AG09319 (cell line): ENCODE data around the gene OSM.
"Not testable (repeated sequence)": the region's sequence is repeated elsewhere in the genome, so short reads cannot be mapped to it uniquely, and the experiment has no call there.

Experiments
- DNase-seq: peaks from one replicate; pipeline ENCODE4 v3.0.0-alpha.2; 2010; ENCODE audit warnings: low read depth; ENCODE audit errors: extremely low read depth
- TF ChIP-seq, protein P1 (sequence below): IDR thresholded peaks from 2 replicates; pipeline ENCODE4 v1.5.1; 2011; ENCODE audit warnings: low read depth, mild to moderate bottlenecking, inconsistent platforms, low read length, moderate library complexity

Gene OSM

DNA sequence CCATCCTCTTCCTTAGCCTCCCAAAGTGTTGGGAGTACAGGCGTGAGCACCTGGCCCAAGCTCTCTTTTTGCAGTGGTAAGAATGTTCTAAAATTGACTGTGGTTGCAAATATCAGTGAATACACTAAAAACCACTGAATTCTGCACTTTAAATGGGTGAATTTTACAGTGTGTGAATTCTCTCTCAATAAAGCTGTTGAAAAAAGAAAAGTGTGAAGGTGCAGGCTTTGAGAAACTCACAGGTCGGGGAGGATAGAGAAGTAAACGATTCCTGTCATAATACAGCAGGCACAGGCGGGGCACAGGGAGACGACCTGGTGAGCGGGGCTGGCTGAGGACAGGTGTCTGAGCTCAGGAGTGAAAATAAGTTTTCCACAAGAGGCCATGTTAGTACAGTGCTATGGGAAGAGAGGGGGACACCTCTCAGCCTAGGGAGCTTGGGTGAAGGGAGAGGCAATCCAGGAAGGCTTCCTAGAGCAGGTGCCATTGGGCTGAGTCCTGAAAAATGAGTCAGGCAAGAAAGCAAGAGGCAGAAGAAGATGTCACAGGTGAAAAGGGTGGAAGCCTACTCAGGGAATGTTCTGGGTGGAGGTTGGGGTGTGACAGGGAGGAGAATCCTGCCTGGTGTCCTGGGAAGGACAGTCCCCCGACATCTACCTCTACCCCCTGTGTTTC lies 46.2 kb downstream of the OSM start:
- DNase-seq: no peak
- TF ChIP-seq, protein P1, sequence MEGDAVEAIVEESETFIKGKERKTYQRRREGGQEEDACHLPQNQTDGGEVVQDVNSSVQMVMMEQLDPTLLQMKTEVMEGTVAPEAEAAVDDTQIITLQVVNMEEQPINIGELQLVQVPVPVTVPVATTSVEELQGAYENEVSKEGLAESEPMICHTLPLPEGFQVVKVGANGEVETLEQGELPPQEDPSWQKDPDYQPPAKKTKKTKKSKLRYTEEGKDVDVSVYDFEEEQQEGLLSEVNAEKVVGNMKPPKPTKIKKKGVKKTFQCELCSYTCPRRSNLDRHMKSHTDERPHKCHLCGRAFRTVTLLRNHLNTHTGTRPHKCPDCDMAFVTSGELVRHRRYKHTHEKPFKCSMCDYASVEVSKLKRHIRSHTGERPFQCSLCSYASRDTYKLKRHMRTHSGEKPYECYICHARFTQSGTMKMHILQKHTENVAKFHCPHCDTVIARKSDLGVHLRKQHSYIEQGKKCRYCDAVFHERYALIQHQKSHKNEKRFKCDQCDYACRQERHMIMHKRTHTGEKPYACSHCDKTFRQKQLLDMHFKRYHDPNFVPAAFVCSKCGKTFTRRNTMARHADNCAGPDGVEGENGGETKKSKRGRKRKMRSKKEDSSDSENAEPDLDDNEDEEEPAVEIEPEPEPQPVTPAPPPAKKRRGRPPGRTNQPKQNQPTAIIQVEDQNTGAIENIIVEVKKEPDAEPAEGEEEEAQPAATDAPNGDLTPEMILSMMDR: no peak

DNA sequence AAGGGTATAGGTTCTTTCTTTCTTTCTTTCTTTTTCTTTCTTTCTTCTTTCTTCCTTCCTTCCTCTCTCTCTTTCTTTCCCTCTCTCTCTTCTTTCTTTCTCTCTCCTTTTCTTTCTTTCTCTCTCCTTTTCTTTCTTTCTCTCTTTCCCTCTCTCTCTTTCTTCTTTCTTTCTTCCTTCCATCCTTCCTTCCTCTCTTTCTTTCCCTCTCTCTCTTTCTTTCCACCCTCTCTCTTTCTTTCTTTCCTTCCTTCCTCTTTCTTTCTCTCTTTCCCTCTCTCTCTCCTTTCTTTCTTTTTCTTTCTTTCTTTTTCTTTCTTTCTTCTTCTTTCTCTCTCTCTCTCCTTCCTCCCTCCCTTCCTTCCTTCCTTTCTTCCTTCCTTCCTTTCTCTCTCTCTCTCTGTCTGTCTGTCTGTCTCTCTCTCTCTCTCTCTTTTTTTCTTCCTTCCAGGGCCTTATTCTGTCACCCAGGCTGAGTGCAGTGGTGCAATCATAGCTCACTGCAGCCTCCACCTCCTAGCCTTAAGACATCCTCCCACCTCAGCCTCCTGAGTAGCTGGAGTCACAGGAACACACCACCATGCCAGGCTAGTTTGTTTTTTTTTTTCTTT lies 46.9 kb downstream of the OSM start:
- DNase-seq: no peak
- TF ChIP-seq, protein P1: no peak

DNA sequence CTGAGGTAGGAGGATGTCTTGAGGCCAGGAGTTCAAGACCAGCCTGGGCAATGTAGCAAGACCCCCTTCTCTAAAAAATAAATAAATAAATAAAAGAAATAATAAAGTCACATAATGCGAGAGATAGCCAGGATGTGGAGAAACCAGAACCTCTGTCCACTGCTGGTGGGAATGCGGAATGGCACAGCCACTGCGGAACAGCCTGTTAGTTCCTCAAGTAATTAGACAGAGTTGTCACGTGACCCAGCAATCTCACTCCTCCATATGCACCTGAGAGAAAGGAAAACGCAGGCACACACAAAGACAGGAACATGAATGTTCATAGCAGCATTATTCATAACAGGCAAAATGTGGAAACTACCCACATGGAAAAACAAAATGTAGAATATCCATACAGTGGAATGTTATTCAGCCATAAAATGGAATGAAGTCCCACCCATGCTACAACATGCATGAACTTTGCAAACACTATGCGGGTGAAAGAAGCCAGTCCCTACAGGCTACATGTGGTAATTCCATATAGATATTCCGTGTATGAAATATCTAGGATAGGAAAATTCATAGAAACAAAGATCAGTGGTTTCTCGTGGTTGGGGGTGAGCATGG lies 47.5 kb downstream of the OSM start:
- no peak for DNase-seq
- TF ChIP-seq, protein P1: no peak; the same call in 1 of the 2 replicates

DNA sequence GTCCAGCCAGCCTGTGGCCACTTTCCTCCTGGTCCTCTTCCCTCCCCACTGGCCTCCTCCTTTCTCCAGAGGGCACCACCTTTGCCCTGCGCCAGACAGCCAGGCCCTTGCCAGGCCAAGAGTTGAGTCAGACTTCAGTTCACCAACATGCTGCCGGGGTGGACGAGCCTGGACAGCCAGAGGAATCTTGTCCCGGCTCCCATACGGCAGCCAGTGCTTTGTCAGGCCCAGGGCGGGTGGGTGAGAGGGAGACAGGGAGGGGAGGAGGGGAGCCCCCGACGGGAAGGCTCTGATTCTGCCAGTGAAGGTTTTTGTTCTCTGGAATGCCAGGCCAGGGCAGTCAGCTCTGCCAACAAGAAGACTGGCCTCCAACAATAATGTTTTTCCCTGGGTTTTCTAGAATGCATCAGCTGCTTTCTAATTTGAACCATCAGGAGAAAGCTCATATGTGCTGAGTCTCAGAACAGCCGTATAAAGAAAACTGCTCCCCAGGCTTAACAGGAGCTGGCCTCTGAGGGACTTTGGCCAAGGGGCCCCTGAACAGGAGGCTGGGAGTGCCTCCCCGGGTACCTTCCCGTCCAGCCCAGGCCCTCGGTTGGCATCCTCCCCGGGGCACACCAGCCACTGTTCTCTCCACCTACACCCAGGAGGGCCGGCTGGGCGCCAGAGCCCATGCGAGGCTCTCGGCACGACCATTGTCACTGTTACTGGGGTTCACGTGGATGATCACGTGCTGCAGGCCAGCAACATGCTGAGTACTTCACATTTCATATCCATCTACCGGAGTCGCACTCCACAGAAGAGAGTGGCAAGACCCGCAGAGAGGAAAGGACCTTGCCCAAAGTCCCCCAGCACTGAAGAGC lies 48.7 kb downstream of the OSM start:
- TF ChIP-seq, protein P1: no peak
- no peak for DNase-seq

DNA sequence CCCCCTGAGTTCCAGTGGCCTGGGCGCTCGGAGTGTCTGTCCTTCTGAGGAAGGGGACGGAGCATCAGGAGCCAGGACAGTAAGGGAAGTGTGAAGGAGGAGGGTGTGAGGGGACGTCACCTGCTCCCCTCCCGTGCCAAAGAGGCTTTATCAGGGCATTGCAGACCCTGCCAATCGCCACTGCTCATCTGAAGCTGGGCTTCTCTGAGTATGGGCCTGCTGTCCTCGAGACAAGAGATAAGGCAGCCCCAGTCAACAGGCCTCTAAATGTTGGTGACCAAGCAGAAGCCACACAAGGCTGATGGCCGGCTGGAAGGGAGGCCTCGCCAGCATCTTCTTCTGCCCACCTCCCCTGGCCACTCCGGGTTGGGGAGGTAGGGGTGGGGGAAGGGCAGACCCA lies 49.9 kb downstream of the OSM start:
- DNase-seq: no peak
- TF ChIP-seq, protein P1: no peak

DNA sequence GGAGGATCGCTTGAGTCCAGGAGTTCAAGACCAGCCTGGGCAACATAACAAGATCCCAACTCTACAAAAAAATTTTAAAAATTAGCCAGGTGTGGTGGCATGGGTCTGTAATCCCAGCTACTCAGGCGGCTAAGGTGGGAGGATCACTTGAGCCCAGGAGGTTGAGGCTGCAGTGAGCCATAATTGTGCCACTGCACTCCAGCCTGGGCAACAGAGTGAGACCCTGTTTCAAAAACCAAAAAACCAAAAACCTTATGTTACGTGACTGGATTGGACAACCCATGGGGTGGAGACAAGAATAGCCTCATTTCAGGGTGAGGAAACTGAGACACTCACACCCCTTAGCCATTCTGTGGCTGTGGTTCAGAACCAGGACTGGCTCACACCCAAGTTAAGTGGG lies 50.4 kb downstream of the OSM start:
- DNase-seq: not testable (repeated sequence)

DNA sequence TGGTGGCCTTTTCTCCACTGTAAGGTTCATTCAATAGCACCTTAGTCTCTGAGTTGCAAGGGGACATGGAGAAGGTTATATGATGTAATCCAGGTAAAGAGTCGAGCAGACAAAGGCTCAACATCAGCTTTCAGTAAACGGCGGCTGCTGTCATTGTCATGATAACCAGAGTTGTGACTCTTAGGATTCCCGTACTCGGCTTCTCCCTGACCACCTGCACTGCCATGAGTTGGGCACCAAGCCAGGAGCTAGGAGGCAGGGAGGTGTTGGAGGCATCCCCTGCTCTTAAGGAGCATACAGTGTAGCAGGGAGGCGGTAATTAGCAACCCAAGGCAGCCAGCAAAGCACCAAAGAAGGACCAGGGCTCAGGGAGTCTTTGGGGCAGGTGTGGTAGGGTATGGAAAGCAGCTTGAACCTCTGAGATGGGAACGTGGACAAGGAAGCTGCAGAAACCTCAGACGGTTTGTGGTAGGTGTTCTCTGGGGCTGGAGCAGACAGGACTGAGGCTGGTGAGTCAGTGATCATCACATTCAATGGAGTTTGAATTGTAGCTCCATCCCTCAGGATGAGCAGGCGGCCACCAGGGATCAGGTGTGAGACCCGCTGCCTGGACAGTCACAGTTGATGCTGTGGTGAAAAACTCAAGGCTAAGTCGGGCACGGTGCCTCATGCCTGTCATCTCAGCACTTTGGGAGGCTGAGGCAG lies 51.8 kb downstream of the OSM start:
- DNase-seq: no peak
- TF ChIP-seq, protein P1: no peak
